HG02938 (cell line): ENCODE data around the gene MXD4.
"Not testable (repeated sequence)": the region's sequence is repeated elsewhere in the genome, so short reads cannot be mapped to it uniquely, and the experiment has no call there.

Experiments used
- ATAC-seq: cut with Tn5 transposase; IDR thresholded peaks from one replicate; pipeline ENCODE4 v1.9.1; 2021; ENCODE audit warnings: mild to moderate bottlenecking, moderate library complexity; ENCODE audit not compliant: unreplicated experiment

Gene MXD4

DNA sequence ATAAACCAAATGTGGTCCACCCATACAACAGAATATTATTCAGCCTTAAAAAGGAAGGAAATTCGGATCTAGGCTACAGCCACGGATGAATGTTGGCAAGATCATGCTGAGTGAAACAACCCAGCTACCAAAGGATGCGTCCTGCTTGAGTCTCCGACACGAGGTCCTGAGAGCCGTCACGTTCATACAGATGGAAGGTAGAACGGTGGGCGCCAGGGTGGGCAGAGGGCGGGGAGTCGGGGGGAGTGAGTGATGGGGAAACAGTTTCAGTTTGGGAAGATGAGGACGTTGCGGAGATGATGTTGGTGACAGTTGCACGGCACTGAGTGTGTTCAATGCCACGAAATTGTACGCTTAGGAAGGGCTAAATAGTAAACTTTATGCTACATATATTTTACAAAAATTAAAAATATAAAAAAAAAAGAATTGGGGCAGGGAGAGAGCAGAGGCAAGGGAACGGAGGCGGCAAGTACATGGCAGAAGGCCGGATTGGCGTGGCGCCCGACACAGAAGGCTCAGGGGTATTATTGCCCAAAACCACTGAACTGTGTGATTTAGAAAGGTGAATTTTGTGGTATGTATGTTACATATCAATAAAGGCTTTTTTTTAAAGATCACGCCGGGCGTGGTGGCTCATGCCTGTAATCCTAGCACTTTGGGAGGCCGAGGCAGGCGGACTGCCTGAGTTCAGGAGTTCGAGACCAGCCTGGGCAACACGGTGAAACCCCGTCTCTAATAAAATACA, 14.8 kb upstream of the MXD4 start:
- no peak for ATAC-seq

DNA sequence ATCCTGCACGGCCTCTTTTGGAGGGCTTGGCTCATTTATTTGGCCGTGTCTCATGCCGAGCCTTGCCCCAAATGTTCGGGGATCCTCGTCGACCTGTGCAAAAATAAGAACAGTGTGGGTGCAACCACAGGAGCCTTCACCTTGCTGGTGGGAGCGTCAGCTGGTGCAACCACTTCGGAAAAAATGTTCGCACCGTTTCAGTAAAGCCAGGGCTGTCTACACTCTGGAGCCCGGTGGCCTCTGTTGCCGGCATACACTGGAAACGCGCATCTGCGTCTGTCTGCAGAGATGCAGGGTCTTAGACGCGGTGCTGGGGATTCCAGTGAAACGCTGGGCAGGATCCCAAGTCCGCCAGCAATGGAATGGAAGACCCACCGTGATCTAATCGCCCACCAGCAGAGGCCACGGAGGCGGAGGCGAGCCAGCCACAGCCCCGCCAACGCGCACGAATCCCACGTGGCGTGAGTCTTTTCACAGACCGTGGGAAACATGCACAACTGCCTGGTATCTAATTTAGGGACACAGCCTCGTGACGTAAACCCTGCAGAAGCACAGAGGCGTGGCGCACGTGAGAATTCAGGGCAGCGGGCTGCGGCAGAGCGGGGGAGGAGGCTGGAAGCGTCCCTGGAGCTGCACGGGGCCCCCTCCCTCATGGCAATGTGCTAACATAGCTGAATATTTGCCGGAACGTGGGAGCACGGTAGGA, 13.8 kb upstream of the MXD4 start:
- ATAC-seq = no peak

DNA sequence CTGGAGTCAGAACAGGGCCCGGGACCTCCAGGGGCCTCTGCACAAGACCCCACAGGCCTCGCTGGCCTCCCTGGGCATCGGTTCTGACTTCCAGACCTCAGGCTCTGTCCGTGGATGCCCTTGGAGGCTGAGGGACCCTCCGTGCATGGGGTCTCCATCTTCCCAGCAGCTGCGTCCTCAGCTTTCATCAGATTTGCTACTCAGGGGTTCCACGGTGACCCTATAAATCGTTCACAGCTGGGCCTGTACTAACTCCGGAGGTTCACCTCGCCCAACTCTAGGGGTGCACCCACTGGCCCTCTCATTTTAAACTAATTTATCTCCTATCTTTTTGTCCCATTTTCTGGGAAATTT, 13.1 kb upstream of the MXD4 start:
- not testable (repeated sequence) for ATAC-seq

DNA sequence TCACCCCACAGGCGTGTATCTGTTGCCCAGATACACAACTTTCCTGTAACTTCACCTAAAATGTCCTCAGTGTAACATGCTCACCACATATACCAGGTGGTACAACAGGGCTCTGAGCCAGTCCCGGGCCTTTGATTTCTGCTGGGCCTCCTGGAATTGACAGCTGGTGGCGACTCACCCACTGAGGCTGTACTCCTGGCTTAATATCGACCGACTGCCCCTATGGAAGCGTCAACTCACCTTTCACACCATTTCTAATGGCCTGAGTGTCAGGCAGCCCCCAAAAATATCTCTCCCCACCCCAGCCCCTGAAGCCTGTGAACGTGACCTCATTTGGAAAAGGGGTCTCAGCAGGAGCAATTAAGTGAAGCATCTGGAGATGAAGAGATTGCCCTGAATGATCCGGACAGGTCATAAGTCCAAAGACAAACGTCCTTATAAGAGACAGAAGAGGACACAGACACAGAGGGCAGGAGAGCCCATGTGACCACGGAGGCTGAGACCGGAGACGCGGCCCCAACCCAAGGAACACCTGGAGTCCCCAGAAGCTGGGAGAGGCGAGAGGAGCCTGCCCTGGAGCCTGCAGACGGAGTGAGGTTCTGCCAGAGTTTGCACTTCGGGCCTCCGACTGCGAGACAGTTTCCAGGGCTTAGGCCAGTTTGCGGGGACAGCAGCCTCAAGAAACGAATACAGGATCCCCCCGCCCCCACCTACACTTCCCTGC, 12.6 kb upstream of the MXD4 start:
- ATAC-seq = no peak

DNA sequence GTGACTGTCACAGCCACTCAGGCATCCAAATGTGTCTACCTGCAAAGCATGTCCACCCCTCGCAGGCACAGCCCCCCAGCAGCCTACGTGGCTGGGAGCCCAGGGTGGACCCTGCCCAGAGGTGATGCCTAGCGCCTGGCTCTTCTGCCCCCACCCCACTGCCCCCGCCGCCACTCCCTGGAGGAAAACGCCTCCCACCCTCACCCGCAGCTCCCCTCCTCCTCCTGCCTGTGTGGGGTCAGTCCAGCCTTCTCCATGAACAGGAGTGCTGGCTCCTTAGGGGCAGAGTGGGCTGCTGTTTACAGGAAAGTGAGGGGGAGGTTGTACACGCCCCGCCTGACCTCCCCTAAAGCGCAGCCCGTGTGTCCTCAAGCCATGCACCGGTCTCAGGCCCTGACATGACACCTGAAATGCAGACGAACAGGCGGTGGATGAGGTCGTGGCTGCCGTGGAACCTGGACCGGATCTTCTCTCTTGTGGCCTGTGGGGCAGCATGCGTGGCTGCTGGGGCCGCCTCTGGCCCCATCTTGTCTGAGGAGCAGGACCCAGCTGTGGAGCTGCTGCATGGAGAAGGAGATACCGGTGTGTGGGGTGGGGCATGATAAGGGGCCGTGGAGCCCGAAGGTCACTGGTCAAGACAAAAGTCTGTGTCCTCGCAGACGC, 11.9 kb upstream of the MXD4 start:
- no peak for ATAC-seq

DNA sequence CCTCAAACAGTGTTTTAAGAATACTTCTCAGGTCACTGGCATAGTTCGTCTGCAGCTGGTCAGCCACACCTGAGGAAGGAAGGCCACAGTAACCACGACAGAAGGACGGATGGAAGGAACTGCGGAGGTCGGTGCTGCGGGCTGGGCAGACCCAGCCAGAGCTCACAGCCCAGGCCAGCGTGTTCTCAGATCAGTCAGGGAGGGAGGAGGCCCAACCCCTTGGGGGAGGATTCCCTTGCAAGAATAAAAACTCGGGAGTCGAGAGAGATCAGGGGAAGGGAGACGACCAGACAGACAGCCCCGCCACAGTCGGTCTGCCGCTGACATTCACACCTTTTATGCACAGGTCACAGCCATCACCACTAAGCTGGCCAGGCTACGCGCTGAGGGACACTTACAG, 11.3 kb upstream of the MXD4 start:
- ATAC-seq = no peak

DNA sequence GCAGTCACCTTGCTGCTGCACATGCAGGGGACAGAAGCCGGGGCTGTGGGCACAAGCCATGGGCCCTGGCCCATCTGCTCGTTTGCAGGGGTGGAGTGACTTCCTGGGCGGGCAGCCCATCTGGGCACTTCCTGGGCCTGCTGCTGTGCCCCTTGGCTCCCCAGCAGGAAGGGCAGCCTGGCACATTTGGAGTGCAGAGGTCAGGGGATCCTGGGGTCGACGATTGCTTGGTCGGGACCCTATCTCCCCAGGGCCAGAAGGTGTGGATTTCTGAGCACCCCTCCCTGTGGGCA, 10.9 kb upstream of the MXD4 start:
- ATAC-seq = no peak

DNA sequence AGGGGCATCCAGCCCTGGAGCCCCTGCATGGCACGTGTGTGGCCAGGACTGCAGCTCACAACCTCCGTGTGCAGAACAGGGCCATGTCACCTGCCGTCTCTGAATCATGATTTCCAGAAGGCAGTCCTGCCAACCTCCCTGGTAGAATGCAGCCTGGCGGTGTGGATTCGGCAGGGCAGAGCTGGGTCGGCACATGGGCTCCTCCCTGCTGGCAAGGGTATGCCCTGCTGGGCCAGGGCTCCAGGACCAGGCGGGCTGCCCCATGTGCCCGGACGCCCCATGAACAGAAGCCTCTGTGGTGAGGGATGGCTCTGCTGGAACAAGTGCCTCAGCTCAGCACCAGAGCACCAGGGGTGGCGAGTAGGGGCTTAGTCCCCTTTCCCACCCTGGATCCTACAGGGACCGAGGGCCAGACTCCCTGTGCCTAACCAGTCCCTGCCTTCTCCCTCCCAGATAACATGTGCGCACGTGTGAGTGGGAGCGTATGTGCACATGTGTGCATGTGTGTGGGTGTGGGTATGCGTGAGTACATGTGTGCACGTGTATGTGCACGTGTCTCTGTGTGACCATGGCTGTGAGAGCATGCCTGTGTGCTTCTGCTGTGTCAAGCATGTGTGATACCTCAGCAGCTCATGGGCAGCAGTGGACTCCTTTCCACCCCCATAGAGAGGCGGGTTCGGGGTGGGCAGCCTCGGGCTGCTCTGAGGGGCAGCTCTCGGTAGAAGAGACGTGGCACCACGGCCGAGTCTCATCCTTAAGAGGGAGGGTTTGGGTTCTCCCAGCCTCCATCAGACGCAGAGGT, 10.3 kb upstream of the MXD4 start:
- ATAC-seq = no peak

DNA sequence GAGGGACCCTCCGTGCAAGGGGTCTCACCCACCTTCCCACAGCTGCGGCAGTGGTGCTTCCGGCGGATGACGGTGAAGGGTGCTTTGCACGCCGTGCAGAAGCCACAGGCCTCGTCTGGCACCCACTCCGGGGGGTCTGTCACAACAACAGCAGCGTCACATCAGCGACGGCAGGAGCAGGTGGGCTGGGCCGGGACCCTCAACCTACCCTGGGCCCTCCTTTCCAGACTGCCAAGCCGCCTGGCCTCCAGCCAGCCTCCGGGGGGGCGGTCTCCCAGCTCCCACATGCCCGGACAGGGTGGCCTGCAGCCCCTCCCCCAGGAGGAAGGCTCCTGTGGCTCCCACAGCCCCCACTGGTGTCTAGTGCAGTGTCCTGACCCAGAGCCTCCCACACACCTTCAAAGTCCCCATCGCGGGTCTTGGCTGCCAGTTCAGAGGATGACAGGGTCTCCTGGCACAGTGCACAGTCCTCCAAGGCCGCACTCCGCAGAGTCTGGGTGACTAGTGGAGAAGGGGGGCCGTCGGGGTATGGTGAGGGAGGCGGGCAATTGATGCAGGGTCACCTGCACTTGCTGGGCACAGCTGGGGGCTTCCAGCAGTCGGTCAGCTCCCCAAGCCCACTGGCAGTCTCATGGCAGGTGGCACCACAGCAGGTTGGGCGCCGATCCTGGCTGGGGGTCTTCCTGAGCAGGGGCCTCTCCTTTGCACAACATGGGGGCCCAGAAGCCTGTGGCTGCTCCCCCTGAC, 9.5 kb upstream of the MXD4 start:
- no peak for ATAC-seq

DNA sequence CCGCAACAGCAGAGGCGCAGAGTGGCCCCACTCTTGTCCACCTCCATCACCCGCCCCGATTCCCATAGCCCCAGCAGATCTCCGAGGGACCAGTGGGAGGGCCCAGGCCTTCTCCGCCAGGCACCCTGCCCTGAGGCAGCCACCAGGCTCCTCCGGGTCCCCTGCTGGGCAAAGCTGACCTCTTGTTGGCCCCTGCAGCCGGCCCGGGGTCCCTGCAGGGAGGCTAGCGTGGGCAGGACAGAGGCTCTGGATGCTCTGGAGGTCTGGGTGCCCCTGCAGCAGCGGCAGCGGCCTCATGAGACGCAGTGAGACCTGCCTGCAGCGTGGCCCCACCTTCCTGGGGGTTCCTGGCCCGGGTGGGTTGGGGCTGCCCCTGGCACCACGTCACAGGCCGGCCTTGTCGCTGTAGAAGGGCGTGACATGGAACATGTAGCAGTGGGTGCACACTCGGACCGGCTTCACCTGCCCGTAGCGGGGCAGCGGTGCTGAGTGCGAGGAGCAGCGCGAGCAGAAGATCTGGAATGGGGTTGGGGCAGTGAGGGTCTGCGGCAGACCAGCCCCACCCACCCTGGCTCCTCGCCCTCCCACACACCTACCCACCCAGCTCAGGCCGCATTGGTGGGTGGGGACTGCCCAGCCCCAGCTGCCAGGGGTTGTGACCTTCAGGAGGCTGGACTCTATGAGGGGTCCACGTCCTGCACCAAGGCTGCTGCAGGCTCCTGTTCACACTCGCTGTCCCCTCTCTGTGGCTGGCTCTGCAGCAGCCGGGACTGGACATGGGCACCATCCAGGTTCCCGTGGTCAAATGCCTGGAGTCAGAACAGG, 8.6 kb upstream of the MXD4 start:
- ATAC-seq = no peak

DNA sequence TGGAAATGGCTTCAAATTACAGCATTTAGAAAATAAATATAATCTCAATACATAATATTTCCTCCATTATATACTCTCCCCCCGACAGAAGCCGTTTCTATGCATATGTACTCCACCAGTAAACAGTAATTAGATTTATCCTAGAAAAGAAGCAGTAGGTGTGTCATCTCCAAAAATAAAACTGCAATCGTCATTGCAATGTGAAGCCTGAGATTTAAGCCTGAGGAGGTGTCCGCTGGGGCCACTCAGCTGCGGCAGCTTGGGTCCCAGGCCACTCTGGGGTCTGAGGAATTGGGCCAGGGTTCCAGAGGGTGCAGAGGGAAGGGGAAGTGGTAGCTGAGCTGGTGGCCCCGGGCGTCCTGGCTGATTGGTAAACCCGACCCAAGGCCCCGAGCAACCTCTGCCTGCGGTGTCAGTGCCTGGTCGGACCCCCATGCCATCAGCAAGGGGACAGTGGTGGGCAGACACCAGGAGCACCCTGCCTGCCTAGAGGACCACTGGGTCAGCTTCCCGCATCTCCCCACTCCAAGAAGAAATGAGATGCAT, 7.8 kb upstream of the MXD4 start:
- no peak for ATAC-seq

DNA sequence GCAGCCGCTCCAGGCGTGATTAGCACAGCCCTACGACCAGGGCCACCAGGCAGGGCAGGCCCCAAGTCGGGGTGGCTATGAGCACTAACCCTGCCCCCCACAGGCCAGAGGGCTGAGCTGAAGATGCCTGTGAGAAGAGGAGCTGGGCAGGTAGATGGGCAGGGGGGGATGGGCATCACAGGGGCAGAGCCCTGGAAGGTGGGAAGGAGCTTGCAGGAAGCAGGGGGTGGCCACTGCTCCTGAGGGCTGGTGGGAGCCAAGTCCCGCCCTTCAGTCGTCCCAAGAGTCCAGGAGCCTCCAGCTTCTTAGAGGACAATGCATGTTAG, 7.3 kb upstream of the MXD4 start:
- no peak for ATAC-seq

DNA sequence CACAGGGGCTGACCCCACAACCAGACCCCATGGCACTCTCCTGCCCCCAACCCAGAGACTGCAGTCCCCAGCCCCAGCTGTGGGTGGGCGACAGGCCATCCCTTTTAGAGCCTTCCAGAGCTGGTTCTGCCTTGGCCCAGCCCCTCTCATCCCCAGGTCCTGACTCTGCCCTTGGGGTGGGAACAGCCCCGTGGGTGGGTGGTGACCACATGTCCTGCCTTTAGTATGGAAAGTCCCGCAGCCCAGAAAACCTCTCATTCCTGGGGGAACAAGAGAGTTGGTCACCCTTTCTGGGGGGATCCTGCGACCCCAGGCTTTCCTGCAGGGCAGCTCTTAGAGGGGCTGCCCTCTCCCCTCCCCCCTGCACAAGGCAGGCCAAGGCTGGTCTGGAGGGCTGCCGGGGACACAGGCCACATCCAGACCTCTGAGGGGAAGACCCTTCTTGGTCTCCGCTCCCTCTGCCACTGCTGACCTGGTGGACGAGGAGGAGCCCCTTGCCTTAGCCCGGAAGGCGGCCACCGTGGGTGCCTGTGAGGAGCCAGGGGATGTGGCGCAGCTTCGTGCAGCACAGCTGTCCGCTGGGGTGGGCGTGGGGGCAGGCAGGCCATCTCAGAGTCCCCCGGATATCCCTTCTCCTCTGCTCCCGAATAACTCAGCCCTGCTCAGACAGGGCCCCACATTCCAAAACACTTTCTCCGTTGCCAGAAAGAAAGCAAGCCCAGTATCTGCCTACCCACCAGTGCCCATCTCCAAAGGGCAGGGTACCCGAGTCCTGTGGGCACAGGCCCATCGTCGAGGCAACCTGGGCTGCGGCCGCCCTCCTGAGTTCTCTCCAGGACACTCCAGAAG, 6.7 kb upstream of the MXD4 start:
- no peak for ATAC-seq

DNA sequence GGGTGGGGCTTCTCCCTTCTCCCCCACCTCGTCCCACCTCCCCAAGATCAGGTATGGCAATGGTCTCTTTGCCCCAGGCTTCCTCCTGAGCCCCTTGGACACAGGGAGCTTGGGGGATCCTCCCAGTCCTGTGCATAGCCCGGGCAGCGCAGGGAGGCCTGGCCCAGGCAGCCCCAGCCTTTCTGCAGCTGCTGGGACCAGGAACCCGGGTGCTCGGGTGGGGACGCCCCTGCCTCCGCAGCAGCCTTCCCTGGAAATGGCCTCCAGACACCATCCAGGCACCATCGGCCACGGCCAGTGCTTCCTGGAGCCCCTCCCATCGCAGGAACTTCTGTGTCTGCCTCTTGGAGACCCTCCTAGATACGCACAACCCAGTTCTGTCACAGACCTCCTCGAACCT, 5.9 kb upstream of the MXD4 start:
- no peak for ATAC-seq

DNA sequence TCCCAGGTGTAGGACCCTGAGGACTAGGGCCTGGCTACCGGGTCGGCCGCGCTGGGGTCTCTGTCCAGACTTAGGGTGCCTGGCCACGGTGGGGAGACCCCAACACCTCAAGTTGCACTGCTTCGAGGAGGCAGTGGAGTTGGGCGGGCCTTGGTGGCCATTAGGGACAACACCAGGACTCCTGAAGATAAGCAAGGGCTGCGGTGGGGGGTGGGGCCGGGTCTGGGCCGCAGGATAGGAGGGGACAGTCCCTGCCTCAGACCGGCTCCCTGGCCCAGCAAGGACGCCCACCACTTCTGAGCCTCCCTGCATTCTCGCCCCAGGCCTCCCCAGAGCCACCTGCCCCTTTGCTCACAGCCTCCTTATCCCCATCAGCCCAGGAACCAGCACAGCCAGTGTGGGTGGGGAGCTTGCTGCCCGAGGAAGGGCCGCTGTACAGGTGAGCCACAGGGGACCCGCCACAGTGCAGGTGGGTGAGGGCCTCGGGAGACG, 5.5 kb upstream of the MXD4 start:
- ATAC-seq = no peak

DNA sequence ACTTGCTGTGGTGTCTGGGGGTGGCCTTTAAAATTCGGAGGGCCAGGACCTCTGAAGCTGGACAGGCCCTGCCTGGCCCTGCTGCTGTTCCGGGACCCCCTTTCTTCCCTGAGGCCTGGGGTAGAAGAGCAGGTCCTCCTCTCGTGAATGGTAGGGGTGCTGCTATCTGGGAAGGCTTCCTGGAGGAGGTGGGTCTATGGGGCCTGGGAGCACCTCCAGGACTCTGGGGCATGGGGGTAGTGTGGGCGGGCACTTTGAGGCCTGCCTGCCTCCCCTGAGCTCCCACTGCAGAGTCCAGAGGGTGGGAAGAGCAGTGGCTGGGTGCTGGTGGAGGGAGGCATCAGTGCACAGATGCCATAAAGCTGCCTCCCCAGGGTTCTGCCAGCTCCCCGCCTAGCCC, 4.9 kb upstream of the MXD4 start:
- ATAC-seq = no peak

DNA sequence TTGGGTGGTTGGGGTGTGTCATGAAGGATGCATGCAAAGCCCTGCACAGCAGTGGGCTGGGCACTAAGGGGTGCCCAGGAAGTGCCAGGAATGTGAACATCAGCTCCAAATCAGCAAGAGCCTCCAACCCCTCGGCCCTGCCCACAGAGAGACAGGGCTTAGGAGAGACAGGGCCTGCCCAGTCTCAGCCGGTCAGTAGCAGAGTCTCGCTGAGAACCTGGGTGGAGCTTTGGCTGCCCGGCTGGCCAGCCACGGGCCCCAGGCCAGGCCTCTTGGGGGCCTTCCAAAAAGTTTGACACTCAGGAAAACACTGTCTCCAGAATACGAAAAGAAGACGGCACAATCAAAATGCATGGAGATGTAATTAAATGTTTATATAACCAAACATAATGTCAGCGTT, 4.3 kb upstream of the MXD4 start:
- no peak for ATAC-seq
